Tibial artery (tissue), 4 donors: ENCODE results near the gene SUCLG2.

ENCODE experiments used
- DNase-seq, 2 donors: peaks; one replicate each; pipeline ENCODE4 v3.0.0-alpha.2; 2019
- H3K27ac ChIP-seq, 2 donors: fragments of 200-600 bp; sonication (generic) in 1 of 2; 1 replicate in 1 of 2; 2 replicates in 1 of 2; pipeline ENCODE4 v1.5.1; 2018 to 2019; ENCODE audit warnings: mild to moderate bottlenecking in 1 of 2
- H3K27me3 ChIP-seq, 2 donors: fragments of 200-600 bp; sonication (generic) in 1 of 2; one replicate each; pipeline versions ENCODE4 v1.5.1 to v1.6.0; 2016 to 2019
- H3K36me3 ChIP-seq, 3 donors: fragments of 200-600 bp; sonication (generic) in 2 of 3; one replicate each; pipeline ENCODE4 v1.5.1; 2016 to 2019; ENCODE audit warnings: mild to moderate bottlenecking in 2 of 3
- H3K4me1 ChIP-seq, 4 donors: fragments of 200-600 bp; sonication (generic) in 2 of 4; 1 replicate in 3 of 4; 2 replicates in 1 of 4; pipeline ENCODE4 v1.5.1; 2016 to 2019
- H3K4me3 ChIP-seq, 2 donors: fragments of 200-600 bp; sonication (generic) in 1 of 2; 1 replicate in 1 of 2; 2 replicates in 1 of 2; pipeline ENCODE4 v1.5.1; 2018 to 2019; ENCODE audit warnings: mild to moderate bottlenecking in 2 of 2
- H3K9me3 ChIP-seq, 3 donors: fragments of 200-600 bp; sonication (generic) in 1 of 3; one replicate each; pipeline ENCODE4 v1.5.1; 2016 to 2019
- CTCF ChIP-seq, 2 experiments: fragments of 200-600 bp in 1 of 2; fragments of 450-650 bp in 1 of 2; IDR thresholded peaks; one replicate each; pipeline ENCODE4 v1.5.1; 2017 to 2019; ENCODE audit warnings: antibody characterized with exemption in 2 of 2, mild to moderate bottlenecking in 1 of 2, moderate library complexity in 1 of 2
- intact Hi-C: fragments of 100-400 bp; cut with DNase I; formaldehyde crosslinking; loops from one replicate; pipeline ENCODE4 v1.15.0; 2023; ENCODE audit warnings: low total_unique reads

SUCLG2 gene

GRCh38 chr3:67470207-67470606, 184.2 kb downstream of the SUCLG2 start:
- no peaks in the 10 kb centered on the region for H3K9me3 ChIP-seq
- H3K27ac ChIP-seq: no peak overlapping the region
- intact Hi-C loops: no loop called here
- DNase-seq: no peak
- no peaks in the 10 kb centered on the region for H3K4me1 ChIP-seq
- H3K27me3 ChIP-seq: no peaks in the 10 kb centered on the region
- peaks cover 0 to 4% (median 0%) of the 10 kb centered on the region in 3 donors for H3K36me3 ChIP-seq
- TF ChIP-seq CTCF (IDR thresholded peaks at IDR 0.05): no peak
- H3K4me3 ChIP-seq: no peak overlapping the region

DNA sequence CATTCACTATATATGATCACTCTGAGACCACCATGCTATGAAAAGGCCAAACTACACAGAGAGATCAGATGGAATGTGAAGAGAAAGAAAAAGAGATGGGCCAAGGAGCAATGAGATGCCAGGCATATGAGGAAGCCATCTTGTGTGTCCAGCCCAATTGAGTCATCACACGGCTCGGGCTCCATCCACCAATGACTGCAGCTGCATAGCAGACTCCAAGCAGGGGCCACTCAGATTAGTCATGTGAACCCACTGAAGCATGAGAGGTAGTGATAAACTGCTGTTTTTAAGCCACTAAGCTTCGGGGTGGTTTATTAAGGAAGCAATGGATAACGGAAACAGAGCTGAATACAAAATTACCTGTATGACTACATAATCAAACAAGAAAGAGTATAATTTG, 185.9 kb downstream of the SUCLG2 start:
- Histone ChIP-seq H3K4me1 (no peaks in the 10 kb centered on the region), H3K27me3 (no peaks in the 10 kb centered on the region), H3K4me3 (no peak overlapping the region), H3K36me3 (no peaks in the 10 kb centered on the region), H3K27ac (no peak overlapping the region), H3K9me3 (no peaks in the 10 kb centered on the region)
- DNase-seq: no peak
- no peak for TF ChIP-seq CTCF (IDR thresholded peaks at IDR 0.05)
- intact Hi-C loops: no loop called here

DNA sequence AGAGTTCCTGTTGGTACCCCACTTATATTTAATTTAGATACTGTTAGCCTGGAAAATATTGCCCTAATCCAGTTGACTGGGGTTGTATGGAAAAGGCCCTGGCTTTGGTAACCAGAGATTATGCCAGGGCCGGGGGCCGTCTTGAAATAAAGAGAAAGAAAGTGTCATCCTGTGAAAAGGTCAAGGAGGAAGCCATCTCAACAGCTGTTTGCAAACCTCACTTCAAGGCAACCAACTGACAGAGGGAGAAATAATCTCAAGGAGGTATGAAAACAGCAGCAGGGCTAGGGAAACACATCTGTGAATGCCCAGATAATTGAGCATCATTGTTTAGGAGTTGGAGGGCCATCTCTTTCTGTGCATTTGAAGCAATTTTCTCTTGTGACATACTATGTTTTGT, 190.8 kb downstream of the SUCLG2 start:
- intact Hi-C loops: no loop called here
- Histone ChIP-seq H3K27me3 (no peaks in the 10 kb centered on the region), H3K9me3 (no peaks in the 10 kb centered on the region), H3K27ac (no peak overlapping the region), H3K36me3 (no peaks in the 10 kb centered on the region), H3K4me3 (no peak overlapping the region), H3K4me1 (no peaks in the 10 kb centered on the region)
- DNase-seq: no peak
- no peak for TF ChIP-seq CTCF (IDR thresholded peaks at IDR 0.05)

- no peaks in the 10 kb centered on the region for H3K4me1 ChIP-seq
- no peaks in the 10 kb centered on the region for H3K9me3 ChIP-seq
- H3K27ac ChIP-seq: no peak overlapping the region
- no peak for DNase-seq
- intact Hi-C loops: no loop called here
- H3K4me3 ChIP-seq: no peak overlapping the region
- H3K27me3 ChIP-seq: no peaks in the 10 kb centered on the region
- H3K36me3 ChIP-seq: no peaks in the 10 kb centered on the region
- no peak for TF ChIP-seq CTCF (IDR thresholded peaks at IDR 0.05)
These were observed 192.2 kb downstream of the SUCLG2 start for GRCh38 chr3:67462187-67462586.

- no peaks in the 10 kb centered on the region for H3K27me3 ChIP-seq
- no peak for DNase-seq
- H3K4me1 ChIP-seq: no peaks in the 10 kb centered on the region
- H3K36me3 ChIP-seq: no peaks in the 10 kb centered on the region
- H3K9me3 ChIP-seq: no peaks in the 10 kb centered on the region
- intact Hi-C loops: no loop called here
- no peak overlapping the region for H3K27ac ChIP-seq
- no peak for TF ChIP-seq CTCF (IDR thresholded peaks at IDR 0.05)
- no peak overlapping the region for H3K4me3 ChIP-seq
These were observed 192.7 kb downstream of the SUCLG2 start for GRCh38 chr3:67461667-67462142.

- H3K27ac ChIP-seq: no peak overlapping the region
- intact Hi-C loops: no loop called here
- no peaks in the 10 kb centered on the region for H3K27me3 ChIP-seq
- no peak for TF ChIP-seq CTCF (IDR thresholded peaks at IDR 0.05)
- DNase-seq: no peak
- no peaks in the 10 kb centered on the region for H3K9me3 ChIP-seq
- no peaks in the 10 kb centered on the region for H3K36me3 ChIP-seq
- H3K4me3 ChIP-seq: no peak overlapping the region
- no peaks in the 10 kb centered on the region for H3K4me1 ChIP-seq
These were observed 193.4 kb downstream of the SUCLG2 start for GRCh38 chr3:67460841-67461510.
